Bronchial epithelial cell (primary cell): ENCODE results near the gene AVPI1. TPM values are rescaled to one million over a fixed set of nuclear protein-coding genes. Genes with fewer than 3 reads are reported as not detected.
A peak's percentile ranks its signal among the peaks of the same experiment; 100 is the strongest.
"Not testable (repeated sequence)": the region's sequence is repeated elsewhere in the genome, so short reads cannot be mapped to it uniquely, and the experiment has no call there.

ENCODE experiments used
- DNase-seq: peaks from one replicate; pipeline ENCODE4 v3.0.0-alpha.2; 2010; ENCODE audit warnings: low read depth
- FAIRE-seq: peaks from 2 replicates; lab custom pipeline; 2011; peaks lifted over from hg19 to GRCh38; lab: Jason Lieb, UNC
- H3K27me3 ChIP-seq: 2 replicates; pipeline ENCODE4 v1.5.1; 2011; ENCODE audit warnings: low read length; ENCODE audit not compliant: control insufficient read depth, insufficient read depth
- H3K36me3 ChIP-seq: 2 replicates; pipeline ENCODE4 v1.5.1; 2011; ENCODE audit warnings: low read length; ENCODE audit not compliant: control insufficient read depth, insufficient read depth
- H3K4me3 ChIP-seq: 2 replicates; pipeline ENCODE4 v1.5.1; 2011; ENCODE audit warnings: mild to moderate bottlenecking, low read depth, low read length, control low read depth
- CTCF ChIP-seq: IDR thresholded peaks from 2 replicates; pipeline ENCODE4 v1.5.1; 2011; ENCODE audit warnings: mild to moderate bottlenecking, moderate library complexity, low read length, control low read depth, inconsistent platforms; ENCODE audit not compliant: insufficient read depth, severe bottlenecking
- total RNA-seq: library from RNA; depleted of rRNA; stranded (reverse); fragments of >200 nt; gene quantifications from 2 replicates; pipeline ENCODE4 v1.2.1, GENCODE V29; 2014

AVPI1 gene
- total RNA-seq, 1 donor from 2014 or later = 89.2 TPM

GRCh38 chr10:97687785-97688781 is 1.0 kb upstream of the AVPI1 start:
- H3K27me3 ChIP-seq = no peaks in the 10 kb centered on the region
- DNase-seq = peak; percentile 68
- no peak for TF ChIP-seq CTCF
- H3K4me3 ChIP-seq = no peak overlapping the region
- FAIRE-seq = peak; percentile 28
- H3K36me3 ChIP-seq = no peaks in the 10 kb centered on the region

GRCh38 chr10:97686301-97686961 is 610 bp downstream of the AVPI1 start:
- FAIRE-seq (no peak), DNase-seq (peak; percentile 33)
- Histone ChIP-seq H3K4me3 (peak overlapping the region; percentile 88), H3K36me3 (no peaks in the 10 kb centered on the region), H3K27me3 (no peaks in the 10 kb centered on the region)
- TF ChIP-seq CTCF = no peak

- DNase-seq = peak; percentile 57
- Histone ChIP-seq H3K36me3 (no peaks in the 10 kb centered on the region), H3K4me3 (peak overlapping the region; percentile 88), H3K27me3 (no peaks in the 10 kb centered on the region)
- peak; percentile 52 for TF ChIP-seq CTCF
- FAIRE-seq = no peak
These were observed 1.6 kb downstream of the AVPI1 start for GRCh38 chr10:97685395-97685958.

GRCh38 chr10:97684866-97685394 is 2.1 kb downstream of the AVPI1 start:
- no peaks in the 10 kb centered on the region for H3K27me3 ChIP-seq
- FAIRE-seq = no peak
- peak; percentile 45 for DNase-seq
- H3K4me3 ChIP-seq = peak overlapping the region; percentile 88
- TF ChIP-seq CTCF = no peak
- H3K36me3 ChIP-seq = peaks cover 2% of the 10 kb centered on the region

GRCh38 chr10:97684368-97684713 is 2.7 kb downstream of the AVPI1 start:
- DNase-seq, FAIRE-seq, H3K27me3 ChIP-seq, H3K36me3 ChIP-seq: not testable (repeated sequence)
- peak overlapping the region; percentile 88 for H3K4me3 ChIP-seq
